ENCODE results near the gene UBR4. TPM values are rescaled to one million over a fixed set of nuclear protein-coding genes. Genes with fewer than 3 reads are reported as not detected.

UBR4 gene
- polyA plus RNA-seq, 1 of the 3 experiments (the other 2 are of a cell fraction): 68.7 TPM

DNA sequence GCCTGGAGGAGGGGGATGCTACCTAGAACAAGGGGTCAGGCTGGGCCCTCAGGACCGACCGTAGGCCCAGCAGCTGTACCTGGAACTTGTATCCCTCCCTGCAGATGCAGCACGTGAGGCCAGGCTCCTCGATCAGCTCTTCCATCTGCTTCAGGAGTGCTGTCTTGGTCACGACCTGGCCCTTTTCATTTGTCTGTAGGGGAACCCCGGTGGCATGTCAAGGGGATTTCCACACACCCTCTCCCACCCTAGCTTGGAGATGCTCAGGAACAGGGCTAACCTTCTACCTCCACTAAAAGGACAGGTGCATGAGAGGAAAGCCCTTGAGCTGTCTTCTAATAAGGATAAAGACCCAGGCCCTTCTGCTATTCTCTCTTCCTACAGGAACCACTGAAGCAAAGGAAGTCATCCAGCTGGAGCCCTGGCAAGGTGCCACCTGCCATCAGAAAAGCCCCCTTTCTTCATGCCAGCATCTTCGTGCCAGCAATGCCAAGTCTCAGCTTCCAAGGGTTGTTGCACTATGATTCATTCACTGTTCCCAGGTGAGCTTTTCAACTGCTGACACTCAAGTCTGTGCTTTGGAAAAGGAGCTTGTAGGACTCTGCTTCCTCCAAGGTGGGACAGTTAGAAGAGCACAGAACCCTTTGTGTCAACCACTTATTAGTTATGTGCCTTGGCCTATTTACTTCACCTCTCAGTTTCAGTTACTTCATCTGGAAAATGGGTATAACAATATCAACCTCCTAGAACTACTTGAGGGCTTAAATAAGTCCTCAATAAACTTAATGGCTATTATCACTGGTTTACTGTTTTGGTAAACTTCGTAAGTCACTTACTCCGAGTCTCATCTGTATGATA, 122.1 kb downstream of the UBR4 start:
- no peak for DNase-seq
- H3K9ac ChIP-seq: no peak overlapping the region
- H3K4me3 ChIP-seq (ENCODE audit: low read depth in 2 of 2, low read length in 1 of 2): no peak overlapping the region
- H2AFZ ChIP-seq (ENCODE audit: low read depth): no peak overlapping the region
- ChIA-PET POLR2A (no interaction called here), CTCF (interaction anchor here (1.1 to 12.3 kb wide), 4 partner anchors 8 to 177 kb away, joined by 5 to 149 read pairs (median 6); no protein-coding TSS in a partner anchor)
- H4K20me1 ChIP-seq (ENCODE audit: insufficient read depth): no peaks in the 10 kb centered on the region
- H3K4me1 ChIP-seq (ENCODE audit: control insufficient read depth in 1 of 2, insufficient read depth in 2 of 2, low read depth in 1 of 2, low read length in 1 of 2): no peaks in the 10 kb centered on the region
- H3F3A ChIP-seq (replicated peaks; ENCODE audit: insufficient read depth): peaks cover 4% of the 10 kb centered on the region
- no peaks in the 10 kb centered on the region for H3K79me2 ChIP-seq (ENCODE audit: insufficient read depth)
- H3K27me3 ChIP-seq (ENCODE audit: insufficient read depth): no peaks in the 10 kb centered on the region
- H3K36me3 ChIP-seq (replicated peaks in 1 of 2; ENCODE audit: control insufficient read depth in 1 of 2, insufficient read depth in 2 of 2, low read length in 1 of 2): peaks cover 64 to 89% of the 10 kb centered on the region in 2 experiments
- WGBS (ENCODE audit: low lambda C conversion rate): 88% methylated on average over 6 of the region's 9 CpGs
- H3K27ac ChIP-seq (ENCODE audit: low read depth in 2 of 2, low read length in 1 of 2): no peak overlapping the region
- no peak overlapping the region for H3K4me2 ChIP-seq
- no peaks in the 10 kb centered on the region for H3K9me3 ChIP-seq
- H3K9me2 ChIP-seq: no peaks in the 10 kb centered on the region
- TF ChIP-seq TAF1 (IDR thresholded peaks at IDR 0.05; ENCODE audit: borderline replicate concordance, low read depth, low read length) (no peak), ELF1 (IDR thresholded peaks at IDR 0.05) (no peak)
- TF ChIP-seq, protein P1, sequence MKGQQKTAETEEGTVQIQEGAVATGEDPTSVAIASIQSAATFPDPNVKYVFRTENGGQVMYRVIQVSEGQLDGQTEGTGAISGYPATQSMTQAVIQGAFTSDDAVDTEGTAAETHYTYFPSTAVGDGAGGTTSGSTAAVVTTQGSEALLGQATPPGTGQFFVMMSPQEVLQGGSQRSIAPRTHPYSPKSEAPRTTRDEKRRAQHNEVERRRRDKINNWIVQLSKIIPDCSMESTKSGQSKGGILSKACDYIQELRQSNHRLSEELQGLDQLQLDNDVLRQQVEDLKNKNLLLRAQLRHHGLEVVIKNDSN (IDR thresholded peaks at IDR 0.05; ENCODE audit: borderline replicate concordance, low read depth): no peak
- TF ChIP-seq, protein P2, sequence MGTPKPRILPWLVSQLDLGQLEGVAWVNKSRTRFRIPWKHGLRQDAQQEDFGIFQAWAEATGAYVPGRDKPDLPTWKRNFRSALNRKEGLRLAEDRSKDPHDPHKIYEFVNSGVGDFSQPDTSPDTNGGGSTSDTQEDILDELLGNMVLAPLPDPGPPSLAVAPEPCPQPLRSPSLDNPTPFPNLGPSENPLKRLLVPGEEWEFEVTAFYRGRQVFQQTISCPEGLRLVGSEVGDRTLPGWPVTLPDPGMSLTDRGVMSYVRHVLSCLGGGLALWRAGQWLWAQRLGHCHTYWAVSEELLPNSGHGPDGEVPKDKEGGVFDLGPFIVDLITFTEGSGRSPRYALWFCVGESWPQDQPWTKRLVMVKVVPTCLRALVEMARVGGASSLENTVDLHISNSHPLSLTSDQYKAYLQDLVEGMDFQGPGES (IDR thresholded peaks at IDR 0.05; ENCODE audit: low read depth, low read length): no peak

DNA sequence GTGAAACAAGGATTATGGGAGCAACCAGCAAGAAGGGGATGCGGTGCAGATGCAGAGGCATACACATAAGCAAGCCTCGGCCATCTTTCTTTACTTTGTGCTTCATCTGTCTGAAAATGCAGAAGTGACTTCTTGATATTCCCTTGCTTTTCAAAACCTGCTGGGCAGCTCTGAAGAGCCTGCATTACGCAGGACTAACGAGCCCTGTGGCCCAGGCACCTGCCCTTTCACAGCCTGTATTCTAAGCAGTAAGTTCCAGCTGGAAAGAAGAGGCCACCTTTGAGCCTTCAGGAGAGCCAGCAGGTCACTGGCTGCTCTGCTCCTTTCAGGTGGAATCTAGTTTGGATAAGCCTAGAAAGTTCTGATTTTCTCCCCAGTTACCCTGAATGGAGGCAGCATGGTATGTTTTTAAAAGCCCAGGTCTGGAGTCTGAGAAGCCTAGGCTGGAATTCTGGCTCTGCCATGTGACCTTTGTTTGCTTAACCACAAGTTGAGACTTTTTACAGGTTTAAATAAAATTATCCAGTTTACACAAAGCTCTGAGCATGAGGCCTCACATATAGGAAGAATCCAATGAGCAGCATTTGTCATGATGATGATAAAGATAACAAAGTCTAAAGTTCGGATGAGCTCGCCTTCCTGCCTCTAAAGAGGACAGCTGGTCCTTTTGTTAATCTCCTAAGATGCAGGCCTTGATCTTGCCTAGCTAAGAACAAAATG, 122.9 kb downstream of the UBR4 start:
- no peaks in the 10 kb centered on the region for H4K20me1 ChIP-seq (ENCODE audit: insufficient read depth)
- no peak overlapping the region for H3K27ac ChIP-seq (ENCODE audit: low read depth in 2 of 2, low read length in 1 of 2)
- H3K4me3 ChIP-seq (ENCODE audit: low read depth in 2 of 2, low read length in 1 of 2): no peak overlapping the region
- no peak overlapping the region for H2AFZ ChIP-seq (ENCODE audit: low read depth)
- H3K4me2 ChIP-seq: no peak overlapping the region
- H3K79me2 ChIP-seq (ENCODE audit: insufficient read depth): no peaks in the 10 kb centered on the region
- ChIA-PET POLR2A (no interaction called here), CTCF (interaction anchor here (1.1 to 12.3 kb wide), 3 partner anchors 9 to 176 kb away, joined by 5 to 149 read pairs (median 7); no protein-coding TSS in a partner anchor)
- no peaks in the 10 kb centered on the region for H3K9me3 ChIP-seq
- DNase-seq: no peak
- H3K36me3 ChIP-seq (replicated peaks in 1 of 2; ENCODE audit: control insufficient read depth in 1 of 2, insufficient read depth in 2 of 2, low read length in 1 of 2): peaks cover 65 to 89% of the 10 kb centered on the region in 2 experiments
- peaks cover 4% of the 10 kb centered on the region for H3F3A ChIP-seq (replicated peaks; ENCODE audit: insufficient read depth)
- 79% methylated on average over 6 of the region's 6 CpGs for WGBS (ENCODE audit: low lambda C conversion rate)
- H3K9ac ChIP-seq: no peak overlapping the region
- H3K4me1 ChIP-seq (ENCODE audit: control insufficient read depth in 1 of 2, insufficient read depth in 2 of 2, low read depth in 1 of 2, low read length in 1 of 2): no peaks in the 10 kb centered on the region
- H3K27me3 ChIP-seq (ENCODE audit: insufficient read depth): no peaks in the 10 kb centered on the region
- H3K9me2 ChIP-seq: no peaks in the 10 kb centered on the region
- no peak for TF ChIP-seq GATA2 (CRISPR knock-in tag; IDR thresholded peaks at IDR 0.05)
- TF ChIP-seq, protein P3, sequence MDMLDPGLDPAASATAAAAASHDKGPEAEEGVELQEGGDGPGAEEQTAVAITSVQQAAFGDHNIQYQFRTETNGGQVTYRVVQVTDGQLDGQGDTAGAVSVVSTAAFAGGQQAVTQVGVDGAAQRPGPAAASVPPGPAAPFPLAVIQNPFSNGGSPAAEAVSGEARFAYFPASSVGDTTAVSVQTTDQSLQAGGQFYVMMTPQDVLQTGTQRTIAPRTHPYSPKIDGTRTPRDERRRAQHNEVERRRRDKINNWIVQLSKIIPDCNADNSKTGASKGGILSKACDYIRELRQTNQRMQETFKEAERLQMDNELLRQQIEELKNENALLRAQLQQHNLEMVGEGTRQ (IDR thresholded peaks at IDR 0.05; ENCODE audit: borderline replicate concordance, low read depth, low read length): no peak
- TF ChIP-seq TAF1 (IDR thresholded peaks at IDR 0.05; ENCODE audit: borderline replicate concordance, low read depth, low read length): no peak
